HG02759 (cell line): ENCODE data around the gene TXNDC15.
"Not testable (repeated sequence)": the region's sequence is repeated elsewhere in the genome, so short reads cannot be mapped to it uniquely, and the experiment has no call there.

Experiments used
- ATAC-seq: cut with Tn5 transposase; IDR thresholded peaks from one replicate; pipeline ENCODE4 v1.9.1; 2021; ENCODE audit warnings: mild to moderate bottlenecking, moderate library complexity; ENCODE audit not compliant: unreplicated experiment

The TXNDC15 gene

GRCh38 chr5:134873987-134874830, at the start of gene TXNDC15:
Gene TXNDC15, plus strand, starts transcription at chr5:134874371. Its CDS starts 57 bp downstream, at chr5:134874428.
- ATAC-seq, result peak; percentile 90

- ATAC-seq, result no peak
Measured at GRCh38 chr5:134824681-134825080, 49.5 kb upstream of the TXNDC15 start.

GRCh38 chr5:134825212-134825611, 49.0 kb upstream of the TXNDC15 start:
- no peak for ATAC-seq

GRCh38 chr5:134833340-134834032, 40.7 kb upstream of the TXNDC15 start:
- ATAC-seq, result no peak

GRCh38 chr5:134835623-134836022, 38.5 kb upstream of the TXNDC15 start:
- ATAC-seq, result no peak

- no peak for ATAC-seq
Measured at GRCh38 chr5:134837530-134838181, 36.5 kb upstream of the TXNDC15 start.

GRCh38 chr5:134838361-134838760, 35.8 kb upstream of the TXNDC15 start:
- ATAC-seq, result not testable (repeated sequence)

GRCh38 chr5:134840811-134841210, 33.4 kb upstream of the TXNDC15 start:
- no peak for ATAC-seq

- ATAC-seq, result no peak
Measured at GRCh38 chr5:134844252-134844651, 29.9 kb upstream of the TXNDC15 start.

- no peak for ATAC-seq
Measured at GRCh38 chr5:134845335-134845851, 28.8 kb upstream of the TXNDC15 start.

- peak; percentile 96 for ATAC-seq
Measured at GRCh38 chr5:134845852-134846640, 28.1 kb upstream of the TXNDC15 start, which contains the start of gene C5orf24. Gene C5orf24, plus strand, starts transcription at chr5:134845968. Its CDS starts 8,933 bp downstream, at chr5:134854901.

- no peak for ATAC-seq
Measured at GRCh38 chr5:134846641-134846960, 27.6 kb upstream of the TXNDC15 start.

- ATAC-seq, result not testable (repeated sequence)
Measured at GRCh38 chr5:134849434-134849933, 24.7 kb upstream of the TXNDC15 start.

GRCh38 chr5:134851307-134851923, 22.8 kb upstream of the TXNDC15 start:
- ATAC-seq, result no peak

GRCh38 chr5:134856465-134856864, 17.7 kb upstream of the TXNDC15 start:
- not testable (repeated sequence) for ATAC-seq

- no peak for ATAC-seq
Measured at GRCh38 chr5:134857401-134857800, 16.8 kb upstream of the TXNDC15 start.

- ATAC-seq, result no peak
Measured at GRCh38 chr5:134864707-134865106, 9.5 kb upstream of the TXNDC15 start.

- ATAC-seq, result no peak
Measured at GRCh38 chr5:134873494-134873893, 677 bp upstream of the TXNDC15 start.

GRCh38 chr5:134874831-134875655, 872 bp downstream of the TXNDC15 start:
- ATAC-seq, result peak; percentile 22
